ENCODE data around the gene OAT.

- TF ChIP-seq, protein P1, sequence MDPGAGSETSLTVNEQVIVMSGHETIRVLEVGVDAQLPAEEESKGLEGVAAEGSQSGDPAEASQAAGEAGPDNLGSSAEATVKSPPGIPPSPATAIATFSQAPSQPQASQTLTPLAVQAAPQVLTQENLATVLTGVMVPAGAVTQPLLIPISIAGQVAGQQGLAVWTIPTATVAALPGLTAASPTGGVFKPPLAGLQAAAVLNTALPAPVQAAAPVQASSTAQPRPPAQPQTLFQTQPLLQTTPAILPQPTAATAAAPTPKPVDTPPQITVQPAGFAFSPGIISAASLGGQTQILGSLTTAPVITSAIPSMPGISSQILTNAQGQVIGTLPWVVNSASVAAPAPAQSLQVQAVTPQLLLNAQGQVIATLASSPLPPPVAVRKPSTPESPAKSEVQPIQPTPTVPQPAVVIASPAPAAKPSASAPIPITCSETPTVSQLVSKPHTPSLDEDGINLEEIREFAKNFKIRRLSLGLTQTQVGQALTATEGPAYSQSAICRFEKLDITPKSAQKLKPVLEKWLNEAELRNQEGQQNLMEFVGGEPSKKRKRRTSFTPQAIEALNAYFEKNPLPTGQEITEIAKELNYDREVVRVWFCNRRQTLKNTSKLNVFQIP (CRISPR knock-in tag; IDR thresholded peaks at IDR 0.05; ENCODE audit: borderline replicate concordance, low read depth), result no peak
- TF ChIP-seq RARB (CRISPR knock-in tag; IDR thresholded peaks at IDR 0.05), result no peak
- TF ChIP-seq SNAI2 (CRISPR knock-in tag; IDR thresholded peaks at IDR 0.05), result no peak
- no peak for TF ChIP-seq TOX (CRISPR knock-in tag; IDR thresholded peaks at IDR 0.05; ENCODE audit: borderline replicate concordance)
- no peak for TF ChIP-seq ZNF70 (CRISPR knock-in tag; IDR thresholded peaks at IDR 0.05)
- no peak for TF ChIP-seq ZFP30 (CRISPR knock-in tag; IDR thresholded peaks at IDR 0.05)
- no peak for TF ChIP-seq CSRNP3 (CRISPR knock-in tag; IDR thresholded peaks at IDR 0.05)
- TF ChIP-seq ARNTL (CRISPR knock-in tag; IDR thresholded peaks at IDR 0.05; ENCODE audit: borderline replicate concordance, low read depth), result no peak
- TF ChIP-seq, protein P2, sequence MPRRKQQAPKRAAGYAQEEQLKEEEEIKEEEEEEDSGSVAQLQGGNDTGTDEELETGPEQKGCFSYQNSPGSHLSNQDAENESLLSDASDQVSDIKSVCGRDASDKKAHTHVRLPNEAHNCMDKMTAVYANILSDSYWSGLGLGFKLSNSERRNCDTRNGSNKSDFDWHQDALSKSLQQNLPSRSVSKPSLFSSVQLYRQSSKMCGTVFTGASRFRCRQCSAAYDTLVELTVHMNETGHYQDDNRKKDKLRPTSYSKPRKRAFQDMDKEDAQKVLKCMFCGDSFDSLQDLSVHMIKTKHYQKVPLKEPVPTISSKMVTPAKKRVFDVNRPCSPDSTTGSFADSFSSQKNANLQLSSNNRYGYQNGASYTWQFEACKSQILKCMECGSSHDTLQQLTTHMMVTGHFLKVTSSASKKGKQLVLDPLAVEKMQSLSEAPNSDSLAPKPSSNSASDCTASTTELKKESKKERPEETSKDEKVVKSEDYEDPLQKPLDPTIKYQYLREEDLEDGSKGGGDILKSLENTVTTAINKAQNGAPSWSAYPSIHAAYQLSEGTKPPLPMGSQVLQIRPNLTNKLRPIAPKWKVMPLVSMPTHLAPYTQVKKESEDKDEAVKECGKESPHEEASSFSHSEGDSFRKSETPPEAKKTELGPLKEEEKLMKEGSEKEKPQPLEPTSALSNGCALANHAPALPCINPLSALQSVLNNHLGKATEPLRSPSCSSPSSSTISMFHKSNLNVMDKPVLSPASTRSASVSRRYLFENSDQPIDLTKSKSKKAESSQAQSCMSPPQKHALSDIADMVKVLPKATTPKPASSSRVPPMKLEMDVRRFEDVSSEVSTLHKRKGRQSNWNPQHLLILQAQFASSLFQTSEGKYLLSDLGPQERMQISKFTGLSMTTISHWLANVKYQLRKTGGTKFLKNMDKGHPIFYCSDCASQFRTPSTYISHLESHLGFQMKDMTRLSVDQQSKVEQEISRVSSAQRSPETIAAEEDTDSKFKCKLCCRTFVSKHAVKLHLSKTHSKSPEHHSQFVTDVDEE (CRISPR knock-in tag; IDR thresholded peaks at IDR 0.05), result no peak
- no peak for TF ChIP-seq GLIS3 (CRISPR knock-in tag; IDR thresholded peaks at IDR 0.05)
- no peak for TF ChIP-seq PPARA (CRISPR knock-in tag; IDR thresholded peaks at IDR 0.05; ENCODE audit: borderline replicate concordance)
- TF ChIP-seq PATZ1 (CRISPR knock-in tag; IDR thresholded peaks at IDR 0.05; ENCODE audit: borderline replicate concordance), result no peak
- TF ChIP-seq CREB5 (CRISPR knock-in tag; IDR thresholded peaks at IDR 0.05; ENCODE audit: low read depth), result no peak
Measured at GRCh38 chr10:124372899-124373298, 45.8 kb downstream of the OAT start.

Data from SK-N-SH treated with all-trans-retinoic acid at 6 μM for 48 hours (cell line).